Activated T-helper 2 cell treated with anti-CD3 and anti-CD28 coated beads, Interferon-gamma antibody, Interleukin-2, Interleukin-4, amounts not matched to agents 10 μg/mL and 5 μg/mL and 100 μg/mL, durations not matched to agents 14 hours and 24 hours and 36 hours (primary cell): ENCODE data around the gene TXLNA. TPM values are rescaled to one million over a fixed set of nuclear protein-coding genes. Genes with fewer than 3 reads are reported as not detected.

Source experiments
- DNase-seq: peaks from one replicate; pipeline ENCODE4 v3.0.0; 2021; ENCODE audit warnings: low spot score
- H3K27ac Mint-ChIP-seq: one replicate; pipeline ENCODE4 v1.8.0; 2021; ENCODE audit warnings: mixed read lengths
- H3K27me3 Mint-ChIP-seq: one replicate; pipeline ENCODE4 v1.8.0; 2021; ENCODE audit warnings: low read depth, mixed read lengths
- H3K36me3 Mint-ChIP-seq: one replicate; pipeline ENCODE4 v1.8.0; 2021; ENCODE audit warnings: low read depth, mixed read lengths
- H3K4me1 Mint-ChIP-seq: one replicate; pipeline ENCODE4 v1.8.0; 2021; ENCODE audit warnings: low read depth, mixed read lengths
- H3K4me3 Mint-ChIP-seq: one replicate; pipeline ENCODE4 v1.8.0; 2021; ENCODE audit warnings: low read depth, mild to moderate bottlenecking, moderate library complexity, mixed read lengths
- H3K9me3 Mint-ChIP-seq: one replicate; pipeline ENCODE4 v1.8.0; 2021; ENCODE audit warnings: mixed read lengths
- intact Hi-C: fragments of 100-400 bp; cut with micrococcal nuclease; formaldehyde crosslinking; loops from one replicate; pipeline ENCODE4 v1.15.1; 2023
- total RNA-seq: library from RNA; stranded (reverse); gene quantifications from 2 replicates; pipeline ENCODE4 v1.2.3, GENCODE V29; 2022

The TXLNA gene
- total RNA-seq, 1 donor from 2014 or later = 101 TPM

- no peak for DNase-seq
- H3K4me1 Mint-ChIP-seq = peaks cover 42% of the 10 kb centered on the region
- H3K4me3 Mint-ChIP-seq = no peak overlapping the region
- intact Hi-C loops = no loop called here
- no peaks in the 10 kb centered on the region for H3K27me3 Mint-ChIP-seq
- H3K36me3 Mint-ChIP-seq = peaks cover 95% of the 10 kb centered on the region
- H3K27ac Mint-ChIP-seq = no peak overlapping the region
- no peaks in the 10 kb centered on the region for H3K9me3 Mint-ChIP-seq
Observed at GRCh38 chr1:32192220-32192948, 12.9 kb downstream of the TXLNA start.

GRCh38 chr1:32194984-32195383 lies 15.5 kb downstream of the TXLNA start:
- Mint-ChIP-seq H3K36me3 (peaks cover 83% of the 10 kb centered on the region), H3K4me3 (no peak overlapping the region), H3K4me1 (peaks cover 57% of the 10 kb centered on the region), H3K27me3 (no peaks in the 10 kb centered on the region), H3K27ac (no peak overlapping the region), H3K9me3 (no peaks in the 10 kb centered on the region)
- intact Hi-C loops = no loop called here
- no peak for DNase-seq

- Mint-ChIP-seq H3K4me1 (peaks cover 62% of the 10 kb centered on the region), H3K27me3 (no peaks in the 10 kb centered on the region), H3K9me3 (no peaks in the 10 kb centered on the region), H3K36me3 (peaks cover 77% of the 10 kb centered on the region), H3K4me3 (no peak overlapping the region), H3K27ac (no peak overlapping the region)
- DNase-seq = no peak
- intact Hi-C loops = no loop called here
Observed at GRCh38 chr1:32195531-32195930, 16.1 kb downstream of the TXLNA start.

- Mint-ChIP-seq H3K36me3 (peaks cover 73% of the 10 kb centered on the region), H3K4me3 (no peak overlapping the region), H3K4me1 (peaks cover 62% of the 10 kb centered on the region), H3K27me3 (no peaks in the 10 kb centered on the region), H3K27ac (peak overlapping the region; percentile 50), H3K9me3 (no peaks in the 10 kb centered on the region)
- no peak for DNase-seq
- intact Hi-C loops = no loop called here
Observed at GRCh38 chr1:32195972-32196823, 16.7 kb downstream of the TXLNA start.

- peaks cover 68% of the 10 kb centered on the region for H3K36me3 Mint-ChIP-seq
- peaks cover 71% of the 10 kb centered on the region for H3K4me1 Mint-ChIP-seq
- no peaks in the 10 kb centered on the region for H3K9me3 Mint-ChIP-seq
- DNase-seq = no peak
- H3K27ac Mint-ChIP-seq = peak overlapping the region; percentile 66
- H3K4me3 Mint-ChIP-seq = no peak overlapping the region
- no peaks in the 10 kb centered on the region for H3K27me3 Mint-ChIP-seq
- intact Hi-C loops = no loop called here
Observed at GRCh38 chr1:32197074-32197473, 17.6 kb downstream of the TXLNA start.

- peaks cover 64% of the 10 kb centered on the region for H3K36me3 Mint-ChIP-seq
- no peak for DNase-seq
- peaks cover 74% of the 10 kb centered on the region for H3K4me1 Mint-ChIP-seq
- no peak overlapping the region for H3K27ac Mint-ChIP-seq
- H3K9me3 Mint-ChIP-seq = no peaks in the 10 kb centered on the region
- H3K4me3 Mint-ChIP-seq = no peak overlapping the region
- intact Hi-C loops = no loop called here
- H3K27me3 Mint-ChIP-seq = no peaks in the 10 kb centered on the region
Observed at GRCh38 chr1:32197837-32198236, 18.4 kb downstream of the TXLNA start.

GRCh38 chr1:32198237-32199042 lies 19.0 kb downstream of the TXLNA start:
- H3K4me3 Mint-ChIP-seq = peak overlapping the region; percentile 15
- H3K4me1 Mint-ChIP-seq = peaks cover 71% of the 10 kb centered on the region
- no peak for DNase-seq
- no peaks in the 10 kb centered on the region for H3K27me3 Mint-ChIP-seq
- H3K9me3 Mint-ChIP-seq = no peaks in the 10 kb centered on the region
- H3K27ac Mint-ChIP-seq = peak overlapping the region; percentile 24
- H3K36me3 Mint-ChIP-seq = peaks cover 61% of the 10 kb centered on the region
- intact Hi-C loops = no loop called here

- Mint-ChIP-seq H3K9me3 (no peaks in the 10 kb centered on the region), H3K36me3 (peaks cover 60% of the 10 kb centered on the region), H3K4me1 (peaks cover 69% of the 10 kb centered on the region), H3K4me3 (peak overlapping the region; percentile 23), H3K27ac (peak overlapping the region; percentile 24), H3K27me3 (no peaks in the 10 kb centered on the region)
- intact Hi-C loops = no loop called here
- no peak for DNase-seq
Observed at GRCh38 chr1:32199043-32199716, 19.7 kb downstream of the TXLNA start.

GRCh38 chr1:32199717-32200072 lies 20.2 kb downstream of the TXLNA start:
- no peaks in the 10 kb centered on the region for H3K9me3 Mint-ChIP-seq
- intact Hi-C loops = loop anchor here (1.0 to 10.0 kb wide), 4 partner anchors 19 to 615 kb away; partner anchors contain the start of genes BSDC1, LCK, S100PBP and YARS1
- H3K36me3 Mint-ChIP-seq = peaks cover 60% of the 10 kb centered on the region
- H3K27me3 Mint-ChIP-seq = no peaks in the 10 kb centered on the region
- H3K27ac Mint-ChIP-seq = peak overlapping the region; percentile 90
- no peak for DNase-seq
- H3K4me1 Mint-ChIP-seq = peaks cover 64% of the 10 kb centered on the region
- peak overlapping the region; percentile 80 for H3K4me3 Mint-ChIP-seq

GRCh38 chr1:32200226-32201010 lies 20.9 kb downstream of the TXLNA start, which contains the start of gene CCDC28B:
TSS of gene CCDC28B (plus strand) at chr1:32200595. CDS start at chr1:32201936, 1,341 bp downstream.
- Mint-ChIP-seq H3K4me1 (peaks cover 57% of the 10 kb centered on the region), H3K9me3 (no peaks in the 10 kb centered on the region), H3K36me3 (peaks cover 56% of the 10 kb centered on the region), H3K27ac (peak within 1 kb of the TSS; percentile 93), H3K27me3 (no peaks in the 10 kb centered on the region), H3K4me3 (peak within 1 kb of the TSS; percentile 80)
- intact Hi-C loops = loop anchor here (1.0 to 10.0 kb wide), 4 partner anchors 20 to 614 kb away; partner anchors contain the start of genes BSDC1, LCK, S100PBP and YARS1
- peak; percentile 49 for DNase-seq

- DNase-seq = peak; percentile 76
- Mint-ChIP-seq H3K9me3 (no peaks in the 10 kb centered on the region), H3K36me3 (peaks cover 50% of the 10 kb centered on the region), H3K4me3 (peak overlapping the region; percentile 80), H3K27ac (peak overlapping the region; percentile 93), H3K27me3 (no peaks in the 10 kb centered on the region), H3K4me1 (peaks cover 53% of the 10 kb centered on the region)
- intact Hi-C loops = loop anchor here (5.0 to 10.0 kb wide), 3 partner anchors 51 to 614 kb away; partner anchors contain the start of genes BSDC1, LCK, S100PBP and YARS1
Observed at GRCh38 chr1:32201011-32201855, 21.8 kb downstream of the TXLNA start.
